HT-29 (cell line): Measurements from ENCODE around the gene KREMEN1. TPM values are rescaled to one million over a fixed set of nuclear protein-coding genes. Genes with fewer than 3 reads are reported as not detected.

Source experiments
- DNase-seq: peaks from one replicate; pipeline ENCODE4 v3.0.0-alpha.2; 2015; ENCODE audit warnings: low spot score
- total RNA-seq: library from RNA; depleted of rRNA; stranded (reverse); fragments of >200 nt; shearing (Covaris generic); gene quantifications from 2 replicates; pipeline ENCODE4 v1.2.3, GENCODE V29; 2014

KREMEN1 gene
- total RNA-seq, 1 experiment from 2014 or later = 6.8 TPM

- DNase-seq = no peak
Measured at GRCh38 chr22:29048822-29049654, 23.8 kb upstream of the KREMEN1 start.

DNA sequence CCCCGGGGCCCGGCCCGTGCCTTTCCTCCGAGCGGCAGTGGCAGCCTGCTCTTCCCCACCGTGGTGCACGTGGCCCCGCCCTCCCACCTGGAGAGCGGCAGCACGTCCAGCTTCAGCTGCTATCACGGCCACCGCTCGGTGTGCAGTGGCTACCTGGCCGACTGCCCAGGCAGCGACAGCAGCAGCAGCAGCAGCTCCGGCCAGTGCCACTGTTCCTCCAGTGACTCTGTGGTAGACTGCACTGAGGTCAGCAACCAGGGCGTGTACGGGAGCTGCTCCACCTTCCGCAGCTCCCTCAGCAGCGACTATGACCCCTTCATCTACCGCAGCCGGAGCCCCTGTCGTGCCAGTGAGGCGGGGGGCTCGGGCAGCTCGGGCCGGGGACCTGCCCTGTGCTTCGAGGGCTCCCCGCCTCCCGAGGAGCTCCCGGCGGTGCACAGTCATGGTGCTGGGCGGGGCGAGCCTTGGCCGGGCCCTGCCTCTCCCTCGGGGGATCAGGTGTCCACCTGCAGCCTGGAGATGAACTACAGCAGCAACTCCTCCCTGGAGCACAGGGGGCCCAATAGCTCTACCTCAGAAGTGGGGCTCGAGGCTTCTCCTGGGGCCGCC is 23.1 kb upstream of the KREMEN1 start:
- DNase-seq = no peak

DNA sequence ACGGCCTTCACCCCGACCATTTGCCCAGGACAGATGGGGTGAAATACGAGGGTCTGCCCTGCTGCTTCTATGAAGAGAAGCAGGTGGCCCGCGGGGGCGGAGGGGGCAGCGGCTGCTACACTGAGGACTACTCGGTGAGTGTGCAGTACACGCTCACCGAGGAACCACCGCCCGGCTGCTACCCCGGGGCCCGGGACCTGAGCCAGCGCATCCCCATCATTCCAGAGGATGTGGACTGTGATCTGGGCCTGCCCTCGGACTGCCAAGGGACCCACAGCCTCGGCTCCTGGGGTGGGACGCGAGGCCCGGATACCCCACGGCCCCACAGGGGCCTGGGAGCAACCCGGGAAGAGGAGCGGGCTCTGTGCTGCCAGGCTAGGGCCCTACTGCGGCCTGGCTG is 22.4 kb upstream of the KREMEN1 start:
- DNase-seq = no peak

DNA sequence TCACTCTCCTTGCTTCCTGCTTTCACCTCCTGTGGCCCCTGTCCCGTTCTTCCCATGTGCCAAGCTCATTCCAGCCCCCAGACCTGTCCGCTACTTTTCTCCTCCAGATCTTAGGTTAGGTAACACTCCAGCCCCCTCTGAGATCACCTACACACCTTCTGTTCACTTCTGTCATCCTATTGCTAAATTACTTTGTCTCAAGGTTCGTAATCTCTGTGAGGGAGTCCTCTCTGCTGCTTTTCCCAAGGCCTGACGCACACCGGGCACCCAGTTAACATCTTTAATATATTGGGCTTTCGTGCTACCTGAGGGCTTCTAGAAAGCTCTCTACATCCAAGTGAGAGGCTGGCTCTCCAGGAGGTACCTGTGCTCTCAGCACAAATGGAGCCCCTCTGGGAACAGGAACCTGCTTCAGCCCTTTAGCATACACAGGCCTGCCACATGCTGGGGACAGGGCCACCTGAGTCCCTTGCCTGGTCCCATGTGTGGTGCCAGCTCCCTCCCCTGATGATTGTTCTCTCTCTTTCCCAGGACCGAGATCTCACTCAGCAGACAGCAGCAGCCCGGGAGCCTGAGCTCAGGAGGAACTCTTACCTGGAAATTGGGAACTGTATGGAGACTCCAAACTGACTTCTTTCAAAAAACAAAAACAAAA is 19.7 kb upstream of the KREMEN1 start:
- no peak for DNase-seq

DNA sequence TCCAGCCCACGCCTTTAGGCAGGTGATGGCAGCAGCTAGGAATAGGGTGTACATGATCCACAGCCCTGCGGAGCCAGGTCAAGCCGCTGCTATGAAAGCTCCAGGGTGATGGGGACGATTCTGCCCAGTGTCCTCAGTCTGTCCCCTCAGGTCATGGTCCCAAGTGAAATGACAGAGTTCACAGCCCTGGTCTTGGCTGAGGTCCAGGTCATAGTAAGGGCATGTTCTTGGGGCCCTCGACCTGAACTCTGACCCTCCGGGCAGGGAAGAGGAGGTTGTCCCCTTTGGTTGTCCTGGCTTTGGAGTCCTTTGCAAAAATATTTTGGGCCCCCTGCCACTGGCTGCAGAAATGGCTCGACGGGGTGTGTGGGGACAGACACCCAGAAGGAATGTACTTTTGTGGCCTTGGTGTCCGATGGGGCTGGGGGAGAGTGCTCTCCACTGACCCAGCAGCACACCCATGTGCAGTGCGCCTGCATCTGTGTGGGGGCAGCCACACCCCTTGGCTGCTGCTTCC is 18.5 kb upstream of the KREMEN1 start:
- no peak for DNase-seq

DNA sequence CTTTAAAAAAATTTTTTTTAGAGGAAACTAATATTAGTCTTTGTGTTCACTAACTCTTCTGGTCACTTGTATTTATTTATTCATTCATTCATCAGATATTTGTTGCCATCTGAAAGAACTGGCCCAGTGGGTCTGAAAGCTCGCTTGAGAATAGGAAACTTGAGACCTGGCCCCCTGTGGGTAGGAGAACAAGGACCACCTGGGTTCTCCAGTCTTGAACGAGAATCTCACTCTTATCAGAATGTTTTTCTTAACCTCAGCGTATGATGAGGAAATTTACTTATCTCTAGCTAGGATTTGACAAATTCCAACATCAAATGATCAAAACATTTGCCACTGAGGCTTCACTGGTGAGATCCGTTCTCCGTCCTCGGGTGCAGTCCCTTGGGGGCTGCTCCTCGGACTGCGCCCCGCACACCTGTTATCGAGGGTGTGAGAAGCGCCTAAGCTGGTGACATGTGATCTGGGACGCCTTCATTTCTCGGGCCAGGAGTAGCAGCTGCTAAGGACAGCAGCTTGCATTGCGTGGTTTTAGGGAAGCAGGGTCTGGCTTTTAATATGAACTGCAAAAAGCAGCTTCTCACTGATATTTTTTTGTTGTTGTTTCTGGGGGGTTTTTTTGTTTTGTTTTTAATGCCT is 17.5 kb upstream of the KREMEN1 start:
- no peak for DNase-seq

DNA sequence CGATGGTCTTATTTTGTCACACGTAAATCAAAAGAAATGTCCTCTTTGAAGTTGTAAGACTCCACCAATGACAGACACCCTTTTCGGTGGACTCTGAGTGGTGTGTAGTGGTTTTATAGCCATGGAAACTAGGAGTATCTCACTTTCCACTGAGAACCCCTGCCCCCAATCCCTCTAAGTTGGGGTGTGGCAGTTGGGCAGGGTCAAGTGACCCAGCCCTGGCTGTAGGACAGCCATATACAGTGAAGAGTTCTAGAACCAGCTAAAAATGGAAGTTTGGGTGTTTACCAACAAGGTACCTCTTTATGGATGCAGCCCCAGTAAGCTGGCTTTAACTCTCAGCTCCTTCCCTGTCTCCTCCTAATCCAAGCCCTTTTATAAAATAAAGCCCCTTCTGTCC is 16.4 kb upstream of the KREMEN1 start:
- no peak for DNase-seq

- DNase-seq = no peak
Measured at GRCh38 chr22:29060251-29060869, 12.5 kb upstream of the KREMEN1 start.

DNA sequence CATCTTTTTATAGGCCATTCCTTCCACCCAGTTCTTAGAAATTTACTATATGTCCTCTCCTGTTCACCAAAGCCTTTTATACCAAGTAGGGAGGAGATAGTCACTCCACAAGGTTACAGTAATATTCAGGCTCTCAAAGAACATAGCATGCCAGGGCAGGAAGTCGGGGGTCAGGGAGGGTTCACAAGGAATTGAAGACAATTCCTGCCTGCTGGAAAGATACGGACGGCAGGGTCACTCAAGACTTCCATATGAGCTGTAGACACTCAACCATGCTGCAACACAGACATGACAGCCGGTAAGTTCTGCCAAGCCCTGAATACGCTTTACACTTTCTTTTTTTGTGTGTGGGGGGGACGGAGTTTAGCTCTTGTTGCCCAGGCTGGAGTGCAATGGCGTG is 11.9 kb upstream of the KREMEN1 start:
- no peak for DNase-seq

DNA sequence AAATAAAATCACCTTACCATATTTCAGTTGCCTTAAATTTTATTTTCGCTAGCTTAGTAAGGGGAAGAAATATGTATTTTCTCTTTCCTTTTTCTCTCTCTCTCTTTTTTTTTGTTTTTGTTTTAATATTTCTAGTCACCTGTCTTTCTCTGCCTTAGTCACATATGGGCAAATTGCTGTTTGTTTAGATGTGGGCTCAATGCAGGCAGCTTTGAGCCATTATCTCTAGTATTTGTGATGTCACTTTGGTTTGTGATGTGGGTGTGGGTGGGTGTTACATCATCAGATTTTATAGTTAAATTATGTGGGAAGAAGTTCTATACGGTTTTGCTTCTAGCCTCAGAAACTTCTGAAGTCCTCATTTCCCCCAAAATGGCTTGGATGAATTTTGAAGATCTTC is 11.1 kb upstream of the KREMEN1 start, which contains the start of gene C22orf31:
C22orf31 (minus strand) TSS at position 59 of the 400 bp plus-strand sequence; CDS start at position 20, 39 bp downstream.
- no peak for DNase-seq

DNA sequence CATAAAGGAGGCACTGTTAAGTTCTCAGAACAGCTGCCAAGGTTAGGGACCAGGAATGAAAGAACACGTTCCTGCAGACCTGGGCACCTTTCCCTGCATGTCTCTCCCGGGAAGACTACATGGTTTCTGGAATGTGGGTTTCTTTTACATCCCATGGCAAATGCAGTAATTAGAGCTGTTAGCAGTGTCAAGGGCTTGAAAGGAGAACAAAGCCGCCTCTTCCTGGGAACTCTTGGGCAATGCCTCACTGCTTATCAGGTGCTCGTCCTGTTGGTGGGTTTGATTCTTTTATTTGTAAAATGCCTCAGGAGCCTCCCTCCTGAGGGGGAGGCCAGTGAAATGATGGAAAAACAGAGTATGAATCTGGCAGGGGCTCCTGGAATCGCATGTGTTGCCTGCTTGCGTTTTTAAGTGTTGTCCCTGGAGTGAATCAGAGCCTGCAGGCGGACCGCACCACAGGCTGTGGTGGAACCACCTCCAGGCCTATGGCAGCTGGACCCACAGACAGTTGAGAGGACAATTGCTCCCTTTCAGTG is 10.5 kb upstream of the KREMEN1 start:
- no peak for DNase-seq

- DNase-seq = no peak
Measured at GRCh38 chr22:29065468-29066190, 7.2 kb upstream of the KREMEN1 start.

GRCh38 chr22:29069463-29069862 is 3.4 kb upstream of the KREMEN1 start:
- DNase-seq = no peak

DNA sequence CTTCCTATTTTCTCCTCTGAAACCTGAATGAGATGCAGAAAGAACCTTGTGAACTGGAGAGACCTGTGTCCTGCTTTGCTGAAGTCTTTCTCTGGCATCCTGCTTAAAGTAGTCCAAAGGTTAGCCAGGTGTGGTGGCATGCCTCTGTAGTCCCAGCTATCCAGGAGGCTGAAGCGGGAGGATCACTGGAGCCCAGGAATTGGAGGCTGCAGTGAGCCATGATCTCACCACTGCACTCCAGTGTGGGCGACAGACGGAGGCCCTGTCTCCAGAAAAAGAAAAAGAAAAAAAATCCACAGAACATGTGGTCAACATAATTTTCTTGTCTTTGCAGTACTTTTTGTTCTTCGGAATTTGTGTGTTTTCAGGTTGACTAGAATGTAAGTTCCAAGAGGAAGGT is 2.3 kb upstream of the KREMEN1 start:
- no peak for DNase-seq

DNA sequence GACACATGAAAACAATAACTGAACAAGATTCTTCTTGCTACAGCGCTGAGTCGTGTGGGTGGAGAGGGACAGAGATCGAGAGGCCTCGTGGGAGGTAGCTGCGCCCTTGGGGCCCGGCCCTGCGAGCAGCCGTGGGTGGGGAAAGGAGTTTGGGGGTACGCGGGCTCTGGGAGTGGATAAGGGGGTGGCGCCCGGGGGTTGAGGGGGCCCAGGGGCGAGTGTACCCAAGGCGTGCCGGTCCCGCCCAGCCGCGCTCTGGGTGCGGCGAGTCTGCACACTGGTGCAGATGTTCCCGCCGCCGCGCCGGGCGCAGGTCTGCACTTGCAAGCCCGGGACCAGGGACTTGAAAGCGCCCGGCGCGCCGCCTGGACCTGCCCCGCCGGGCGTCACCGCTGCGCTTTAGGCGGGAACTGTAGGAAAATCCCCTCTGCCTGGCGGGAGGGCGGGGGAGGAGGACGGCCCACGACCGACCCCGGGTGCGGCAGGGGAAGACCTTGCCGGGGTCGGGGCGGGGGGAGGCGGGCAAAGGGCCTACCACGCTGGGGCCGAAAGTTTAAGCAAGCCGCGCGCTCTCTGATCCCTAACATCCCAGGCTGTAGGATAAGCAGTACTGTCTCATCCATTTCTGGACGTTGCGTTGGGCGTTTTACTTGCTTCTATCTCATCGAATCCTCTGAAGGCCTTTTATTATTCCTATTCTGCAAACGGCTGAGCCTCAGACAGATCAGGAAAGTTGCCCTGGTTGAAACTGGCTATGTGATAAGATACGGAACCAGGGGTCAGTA is 1.4 kb upstream of the KREMEN1 start:
- DNase-seq = peak; percentile 55

GRCh38 chr22:29072193-29072978 is 449 bp upstream of the KREMEN1 start:
- DNase-seq = peak; percentile 99

DNA sequence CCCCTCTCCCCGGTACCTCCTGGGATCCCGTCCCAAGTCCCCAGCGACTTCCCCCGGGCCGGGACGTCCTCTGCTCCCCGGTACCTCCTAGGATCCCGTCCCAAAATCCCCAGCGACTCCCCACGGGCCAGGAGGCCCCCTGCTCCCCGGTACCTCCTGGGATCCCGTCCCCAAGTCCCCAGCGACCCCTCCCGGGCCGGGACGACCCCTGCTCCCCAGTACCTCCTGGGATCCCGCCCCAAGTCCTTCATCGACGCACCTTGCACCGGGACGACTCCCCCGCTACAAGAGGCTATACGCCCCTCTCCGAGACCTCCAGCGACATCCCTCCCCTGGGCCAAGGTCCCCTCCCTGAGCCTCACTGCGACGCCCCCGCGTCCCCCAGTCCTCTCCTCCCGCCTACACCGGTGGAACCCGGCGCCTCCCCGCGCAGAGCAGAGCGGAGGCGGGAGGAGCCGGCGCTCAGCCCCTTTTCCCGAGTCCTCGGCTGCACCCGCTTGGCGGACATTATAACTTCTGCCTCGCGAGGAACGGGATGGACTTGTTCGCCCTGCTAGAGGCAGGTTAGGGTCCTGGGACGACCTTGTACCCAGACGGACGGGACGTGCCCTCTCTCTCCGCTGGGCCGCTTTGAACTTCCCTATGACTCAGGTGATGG is 912 bp downstream of the KREMEN1 start:
- peak; percentile 66 for DNase-seq

GRCh38 chr22:29074276-29074772 is 1.5 kb downstream of the KREMEN1 start:
- no peak for DNase-seq
